RWPE1 (cell line): ENCODE results near the gene LEMD3.

Experiments used
- CTCF ChIA-PET: fragments of 350-600 bp; sonication (Branson Sonifier 250); formaldehyde crosslinking; extraction: SDS; loops from one replicate; lab custom pipeline; 2021; lab: Yijun Ruan, JAX
- POLR2A ChIA-PET: fragments of 400-600 bp; formaldehyde crosslinking; extraction: SDS; loops from one replicate; lab custom pipeline; 2020; ENCODE audit warnings: antibody characterized with exemption; ENCODE audit not compliant: low non-redundant PET; lab: Yijun Ruan, JAX
- DNase-seq: peaks from one replicate; pipeline ENCODE4 v3.0.0; 2012; ENCODE audit warnings: low spot score
- H3K27ac ChIP-seq: fragments of 450-650 bp; 2 replicates; pipeline ENCODE4 v1.5.1; 2017
- CTCF ChIP-seq: fragments of 450-650 bp; conservative IDR thresholded peaks from 2 replicates; pipeline ENCODE4 v1.5.1; 2017; ENCODE audit warnings: low read depth, mild to moderate bottlenecking

The LEMD3 gene

GRCh38 chr12:65296508-65297265 is 127.3 kb downstream of the LEMD3 start:
- no peak for DNase-seq
- TF ChIP-seq CTCF: no peak
- CTCF ChIA-PET: no interaction called here
- POLR2A ChIA-PET: no interaction called here
- no peak overlapping the region for H3K27ac ChIP-seq
